BJ (cell line): ENCODE results near the gene DRD3. TPM values are rescaled to one million over a fixed set of nuclear protein-coding genes. Genes with fewer than 3 reads are reported as not detected.
A peak's percentile ranks its signal among the peaks of the same experiment; 100 is the strongest.

Experiments used
- CTCF ChIA-PET: fragments of 350-600 bp; formaldehyde crosslinking; extraction: SDS; loops from one replicate; lab custom pipeline; 2021; ENCODE audit warnings: antibody characterized with exemption, inconsistent platforms; lab: Yijun Ruan, JAX
- POLR2A ChIA-PET: fragments of 300-600 bp; sonication (Branson Sonifier 250); formaldehyde crosslinking; extraction: SDS; loops from one replicate; lab custom pipeline; 2021; ENCODE audit warnings: antibody characterized with exemption; lab: Charles Lee
- DNase-seq: peaks from one replicate; pipeline ENCODE4 v3.0.0-alpha.2; 2011; ENCODE audit warnings: low read depth
- H3K27me3 ChIP-seq: 2 replicates; pipeline ENCODE4 v1.6.0; 2011; ENCODE audit warnings: low read length; ENCODE audit not compliant: control insufficient read depth, insufficient read depth
- H3K36me3 ChIP-seq: 2 replicates; pipeline ENCODE4 v1.5.1; 2011; ENCODE audit warnings: low read length; ENCODE audit not compliant: control insufficient read depth, insufficient read depth
- H3K4me3 ChIP-seq: 2 replicates; pipeline ENCODE4 v1.5.1; 2011; ENCODE audit warnings: low read depth, mild to moderate bottlenecking, control low read depth, low read length
- polyA plus RNA-seq: library from polyadenylated mRNA; depleted of rRNA; stranded (reverse); fragments of >200 nt; gene quantifications from 2 replicates; pipeline ENCODE4 v1.2.3, GENCODE V29; 2011
- TF ChIP-seq, protein P1 (sequence below): IDR thresholded peaks from 2 replicates; pipeline ENCODE4 v1.5.1; 2011; ENCODE audit warnings: low read depth, mild to moderate bottlenecking, control low read depth, inconsistent platforms, low read length, moderate library complexity; ENCODE audit not compliant: insufficient read depth

DRD3 gene
- polyA plus RNA-seq, 1 experiment: not detected

GRCh38 chr3:114175204-114175987, 3.5 kb downstream of the DRD3 start:
- TF ChIP-seq, protein P1, sequence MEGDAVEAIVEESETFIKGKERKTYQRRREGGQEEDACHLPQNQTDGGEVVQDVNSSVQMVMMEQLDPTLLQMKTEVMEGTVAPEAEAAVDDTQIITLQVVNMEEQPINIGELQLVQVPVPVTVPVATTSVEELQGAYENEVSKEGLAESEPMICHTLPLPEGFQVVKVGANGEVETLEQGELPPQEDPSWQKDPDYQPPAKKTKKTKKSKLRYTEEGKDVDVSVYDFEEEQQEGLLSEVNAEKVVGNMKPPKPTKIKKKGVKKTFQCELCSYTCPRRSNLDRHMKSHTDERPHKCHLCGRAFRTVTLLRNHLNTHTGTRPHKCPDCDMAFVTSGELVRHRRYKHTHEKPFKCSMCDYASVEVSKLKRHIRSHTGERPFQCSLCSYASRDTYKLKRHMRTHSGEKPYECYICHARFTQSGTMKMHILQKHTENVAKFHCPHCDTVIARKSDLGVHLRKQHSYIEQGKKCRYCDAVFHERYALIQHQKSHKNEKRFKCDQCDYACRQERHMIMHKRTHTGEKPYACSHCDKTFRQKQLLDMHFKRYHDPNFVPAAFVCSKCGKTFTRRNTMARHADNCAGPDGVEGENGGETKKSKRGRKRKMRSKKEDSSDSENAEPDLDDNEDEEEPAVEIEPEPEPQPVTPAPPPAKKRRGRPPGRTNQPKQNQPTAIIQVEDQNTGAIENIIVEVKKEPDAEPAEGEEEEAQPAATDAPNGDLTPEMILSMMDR: no peak
- ChIA-PET CTCF (interaction anchor here (0.8 kb wide), 1 partner anchor 15 kb away, joined by 3 read pairs; no protein-coding TSS in a partner anchor), POLR2A (no interaction called here)
- DNase-seq: no peak
- no peak overlapping the region for H3K4me3 ChIP-seq
- H3K27me3 ChIP-seq: no peaks in the 10 kb centered on the region
- H3K36me3 ChIP-seq: no peaks in the 10 kb centered on the region

DNA sequence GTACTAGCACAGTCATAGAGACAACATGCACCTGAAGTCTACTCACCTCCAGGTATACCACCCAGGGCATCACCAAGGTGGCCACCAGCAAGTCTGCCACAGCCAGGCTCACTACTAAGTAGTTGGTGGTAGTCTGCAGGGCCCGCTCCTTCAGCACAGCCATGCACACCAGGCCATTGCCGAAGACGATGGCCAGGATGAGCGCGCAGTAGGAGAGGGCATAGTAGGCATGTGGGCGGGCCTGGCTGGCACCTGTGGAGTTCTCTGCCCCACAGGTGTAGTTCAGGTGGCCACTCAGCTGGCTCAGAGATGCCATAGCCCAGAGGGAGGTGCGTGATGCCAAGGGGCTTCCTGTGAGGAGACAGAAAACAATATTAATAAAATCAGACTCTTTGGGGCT, 7.2 kb downstream of the DRD3 start:
- H3K4me3 ChIP-seq: no peak overlapping the region
- DNase-seq: no peak
- ChIA-PET POLR2A (no interaction called here), CTCF (interaction anchor here (1.0 kb wide), 1 partner anchor 27 kb away, joined by 3 read pairs; no protein-coding TSS in a partner anchor)
- peaks cover 5% of the 10 kb centered on the region; the same call in 1 of the 2 replicates for H3K27me3 ChIP-seq
- H3K36me3 ChIP-seq: no peaks in the 10 kb centered on the region
- TF ChIP-seq, protein P1: no peak

GRCh38 chr3:114168150-114168549, 10.7 kb downstream of the DRD3 start:
- H3K36me3 ChIP-seq: no peaks in the 10 kb centered on the region
- H3K4me3 ChIP-seq: no peak overlapping the region
- TF ChIP-seq, protein P1: no peak
- POLR2A ChIA-PET: no interaction called here
- DNase-seq: no peak
- CTCF ChIA-PET: interaction anchor here (0.5 to 1.5 kb wide), 4 partner anchors 10 to 74 kb away, joined by 3 to 6 read pairs (median 4); no protein-coding TSS in a partner anchor
- H3K27me3 ChIP-seq: peaks cover 5% of the 10 kb centered on the region; the same call in 1 of the 2 replicates

GRCh38 chr3:114157321-114157720, 21.5 kb downstream of the DRD3 start:
- DNase-seq: no peak
- Histone ChIP-seq H3K27me3 (peaks cover 7% of the 10 kb centered on the region; the same call in 1 of the 2 replicates), H3K36me3 (no peaks in the 10 kb centered on the region), H3K4me3 (no peak overlapping the region)
- ChIA-PET CTCF (interaction anchor here (1.3 to 1.5 kb wide), 2 partner anchors 10 to 13 kb away, joined by 3 to 5 read pairs; no protein-coding TSS in a partner anchor), POLR2A (no interaction called here)
- TF ChIP-seq, protein P1: no peak

DNA sequence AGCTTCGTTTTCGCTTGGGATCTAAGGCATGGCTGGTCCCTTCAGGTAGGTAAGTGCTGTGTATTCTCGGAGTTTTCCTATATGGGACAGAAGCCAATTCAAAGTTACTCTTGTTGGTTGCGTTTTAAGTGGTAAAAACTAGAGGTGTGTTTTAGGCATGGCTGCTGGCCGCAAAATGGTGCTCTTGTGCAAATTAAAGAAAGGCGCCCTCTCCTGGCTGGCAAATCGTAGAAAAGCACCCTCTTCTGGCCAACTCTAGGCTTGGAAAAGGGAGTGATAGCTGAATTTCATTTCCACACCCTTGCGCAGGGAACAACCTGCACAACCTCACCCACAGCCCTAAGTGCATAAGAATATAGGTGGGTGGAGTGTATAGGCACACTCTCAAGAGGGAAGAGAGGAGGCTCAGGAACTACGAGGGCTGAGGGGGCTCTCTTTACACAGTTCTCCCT, 23.5 kb downstream of the DRD3 start:
- H3K4me3 ChIP-seq: no peak overlapping the region
- H3K36me3 ChIP-seq: no peaks in the 10 kb centered on the region
- DNase-seq: no peak
- TF ChIP-seq, protein P1: peak; percentile 55
- CTCF ChIA-PET: interaction anchor here (0.7 to 1.7 kb wide), 5 partner anchors 8 to 311 kb away, joined by 3 to 8 read pairs (median 3); no protein-coding TSS in a partner anchor
- peaks cover 7% of the 10 kb centered on the region; the same call in 1 of the 2 replicates for H3K27me3 ChIP-seq
- POLR2A ChIA-PET: no interaction called here
